Type B pancreatic cell (in vitro differentiated cells): ENCODE measurements around the gene SH3TC2. TPM values are rescaled to one million over a fixed set of nuclear protein-coding genes. Genes with fewer than 3 reads are reported as not detected.

Experiments used
- DNase-seq: peaks from one replicate; pipeline ENCODE4 v3.0.0; 2021; ENCODE audit warnings: mixed read lengths; ENCODE audit not compliant: unreplicated experiment; ENCODE audit errors: extremely low spot score
- H3K27ac Mint-ChIP-seq: 2 replicates; pipeline ENCODE4 v1.8.0; 2021; ENCODE audit warnings: mild to moderate bottlenecking, mixed read lengths
- H3K27me3 Mint-ChIP-seq: 2 replicates; pipeline ENCODE4 v1.8.0; 2021; ENCODE audit warnings: mixed read lengths
- H3K36me3 Mint-ChIP-seq: 2 replicates; pipeline ENCODE4 v1.8.0; 2021; ENCODE audit warnings: mixed read lengths
- H3K4me1 Mint-ChIP-seq: one replicate; pipeline ENCODE4 v1.8.0; 2021; ENCODE audit warnings: mixed read lengths; ENCODE audit not compliant: unreplicated experiment
- H3K4me3 Mint-ChIP-seq: 2 replicates; pipeline ENCODE4 v1.8.0; 2021; ENCODE audit warnings: mild to moderate bottlenecking, mixed read lengths
- H3K9me3 Mint-ChIP-seq: 2 replicates; pipeline ENCODE4 v1.8.0; 2021; ENCODE audit warnings: mixed read lengths
- CTCF ChIP-seq: fragments of 200-600 bp; sonication (generic); conservative IDR thresholded peaks from 2 replicates; pipeline ENCODE4 v1.5.0; 2021; ENCODE audit warnings: antibody characterized with exemption, mild to moderate bottlenecking
- total RNA-seq: library from RNA; stranded (reverse); gene quantifications from 2 replicates; pipeline ENCODE4 v1.2.1, GENCODE V29; 2021; ENCODE audit warnings: low replicate concordance

Gene SH3TC2
- total RNA-seq, 1 donor from 2014 or later: 8.6 TPM

GRCh38 chr5:149049371-149049781, 13.5 kb downstream of the SH3TC2 start:
- Mint-ChIP-seq H3K36me3 (no peaks in the 10 kb centered on the region), H3K9me3 (no peaks in the 10 kb centered on the region)
- no peak for TF ChIP-seq CTCF

GRCh38 chr5:149048811-149049210, 14.1 kb downstream of the SH3TC2 start:
- Mint-ChIP-seq H3K36me3 (no peaks in the 10 kb centered on the region), H3K4me1 (peaks cover 19% of the 10 kb centered on the region), H3K4me3 (no peak overlapping the region), H3K27me3 (no peaks in the 10 kb centered on the region), H3K9me3 (no peaks in the 10 kb centered on the region), H3K27ac (no peak overlapping the region)
- no peak for TF ChIP-seq CTCF
- no peak for DNase-seq

More at GRCh38 chr5:149049371-149049781, 13.5 kb downstream of the SH3TC2 start:
- H3K4me3 Mint-ChIP-seq: no peak overlapping the region
- no peak for DNase-seq
- no peak overlapping the region for H3K27ac Mint-ChIP-seq
- peaks cover 19% of the 10 kb centered on the region for H3K4me1 Mint-ChIP-seq
- H3K27me3 Mint-ChIP-seq: no peaks in the 10 kb centered on the region

GRCh38 chr5:149047462-149047861, 15.4 kb downstream of the SH3TC2 start:
- no peaks in the 10 kb centered on the region for H3K27me3 Mint-ChIP-seq
- no peaks in the 10 kb centered on the region for H3K36me3 Mint-ChIP-seq
- H3K9me3 Mint-ChIP-seq: no peaks in the 10 kb centered on the region

GRCh38 chr5:149046196-149046829, 16.5 kb downstream of the SH3TC2 start:
- H3K4me3 Mint-ChIP-seq: no peak overlapping the region
- no peak overlapping the region for H3K27ac Mint-ChIP-seq

More at GRCh38 chr5:149047462-149047861, 15.4 kb downstream of the SH3TC2 start:
- Mint-ChIP-seq H3K4me1 (peaks cover 12% of the 10 kb centered on the region), H3K4me3 (no peak overlapping the region), H3K27ac (no peak overlapping the region)
- TF ChIP-seq CTCF: no peak
- DNase-seq: no peak

GRCh38 chr5:149045089-149045460, 17.8 kb downstream of the SH3TC2 start:
- Mint-ChIP-seq H3K4me1 (peaks cover 7% of the 10 kb centered on the region), H3K4me3 (no peak overlapping the region), H3K36me3 (no peaks in the 10 kb centered on the region), H3K9me3 (no peaks in the 10 kb centered on the region), H3K27me3 (no peaks in the 10 kb centered on the region), H3K27ac (no peak overlapping the region)
- DNase-seq: no peak
- TF ChIP-seq CTCF: no peak

More at GRCh38 chr5:149046196-149046829, 16.5 kb downstream of the SH3TC2 start:
- H3K9me3 Mint-ChIP-seq: no peaks in the 10 kb centered on the region
- H3K27me3 Mint-ChIP-seq: no peaks in the 10 kb centered on the region
- DNase-seq: no peak
- H3K36me3 Mint-ChIP-seq: no peaks in the 10 kb centered on the region
- TF ChIP-seq CTCF: no peak
- H3K4me1 Mint-ChIP-seq: peaks cover 12% of the 10 kb centered on the region
